Epithelial cell of esophagus (primary cell): ENCODE results near the gene TAGAP.

Experiments used
- DNase-seq: peaks from one replicate; pipeline ENCODE4 v3.0.0; 2010; ENCODE audit warnings: low read depth
- H3K4me3 ChIP-seq: 2 replicates; pipeline ENCODE4 v1.5.1; 2011; ENCODE audit warnings: mild to moderate bottlenecking, low read length, control low read depth
- TF ChIP-seq, protein P1 (sequence below): IDR thresholded peaks from 2 replicates; pipeline ENCODE4 v1.5.1; 2011; ENCODE audit warnings: low read depth, mild to moderate bottlenecking, low read length, control low read depth, inconsistent platforms; ENCODE audit not compliant: insufficient read depth; ENCODE audit errors: missing control alignments

TAGAP gene

DNA sequence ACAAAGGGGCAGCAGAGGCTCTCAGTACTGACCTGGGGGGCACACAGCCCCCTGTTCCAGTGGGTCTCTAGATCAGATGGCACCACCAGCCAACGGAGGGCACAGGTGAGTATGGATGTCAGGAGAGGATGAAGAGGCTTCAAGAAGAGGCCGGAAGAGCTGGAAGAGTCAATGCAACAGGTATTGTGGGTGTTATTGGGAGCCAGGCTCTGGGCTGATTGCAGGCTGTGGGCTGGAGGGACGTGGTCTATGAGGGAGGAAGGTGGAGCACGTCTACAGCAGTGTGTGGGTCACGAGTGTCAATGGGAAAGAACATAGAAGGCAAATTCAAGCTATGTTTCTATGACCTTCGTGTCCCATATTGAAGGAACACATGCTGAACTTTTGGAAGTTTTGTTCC lies 18.8 kb upstream of the TAGAP start:
- no peak for DNase-seq
- TF ChIP-seq, protein P1, sequence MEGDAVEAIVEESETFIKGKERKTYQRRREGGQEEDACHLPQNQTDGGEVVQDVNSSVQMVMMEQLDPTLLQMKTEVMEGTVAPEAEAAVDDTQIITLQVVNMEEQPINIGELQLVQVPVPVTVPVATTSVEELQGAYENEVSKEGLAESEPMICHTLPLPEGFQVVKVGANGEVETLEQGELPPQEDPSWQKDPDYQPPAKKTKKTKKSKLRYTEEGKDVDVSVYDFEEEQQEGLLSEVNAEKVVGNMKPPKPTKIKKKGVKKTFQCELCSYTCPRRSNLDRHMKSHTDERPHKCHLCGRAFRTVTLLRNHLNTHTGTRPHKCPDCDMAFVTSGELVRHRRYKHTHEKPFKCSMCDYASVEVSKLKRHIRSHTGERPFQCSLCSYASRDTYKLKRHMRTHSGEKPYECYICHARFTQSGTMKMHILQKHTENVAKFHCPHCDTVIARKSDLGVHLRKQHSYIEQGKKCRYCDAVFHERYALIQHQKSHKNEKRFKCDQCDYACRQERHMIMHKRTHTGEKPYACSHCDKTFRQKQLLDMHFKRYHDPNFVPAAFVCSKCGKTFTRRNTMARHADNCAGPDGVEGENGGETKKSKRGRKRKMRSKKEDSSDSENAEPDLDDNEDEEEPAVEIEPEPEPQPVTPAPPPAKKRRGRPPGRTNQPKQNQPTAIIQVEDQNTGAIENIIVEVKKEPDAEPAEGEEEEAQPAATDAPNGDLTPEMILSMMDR: no peak

DNA sequence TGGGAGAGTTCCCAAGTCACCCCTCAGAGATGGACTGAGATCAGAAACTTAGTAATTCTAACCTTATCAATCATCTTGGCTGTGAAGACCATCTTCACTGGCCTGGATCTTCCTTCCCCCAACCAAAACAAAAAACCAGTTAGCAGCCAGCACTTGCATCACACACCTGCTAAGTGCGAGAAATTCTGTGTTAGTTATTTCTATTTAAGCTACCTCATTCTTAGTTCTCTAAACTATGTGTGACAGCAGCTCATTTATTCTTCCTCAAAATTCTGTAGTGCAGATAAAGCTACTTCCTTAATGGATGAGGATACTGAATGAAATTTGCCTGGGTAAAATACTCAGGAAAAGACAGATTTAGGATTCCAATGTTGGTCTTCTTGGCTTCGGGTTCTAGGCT lies 18.2 kb upstream of the TAGAP start:
- DNase-seq: no peak
- TF ChIP-seq, protein P1: no peak
- no peak overlapping the region for H3K4me3 ChIP-seq

More for the DNA sequence above, 18.8 kb upstream of the TAGAP start:
- no peak overlapping the region for H3K4me3 ChIP-seq

DNA sequence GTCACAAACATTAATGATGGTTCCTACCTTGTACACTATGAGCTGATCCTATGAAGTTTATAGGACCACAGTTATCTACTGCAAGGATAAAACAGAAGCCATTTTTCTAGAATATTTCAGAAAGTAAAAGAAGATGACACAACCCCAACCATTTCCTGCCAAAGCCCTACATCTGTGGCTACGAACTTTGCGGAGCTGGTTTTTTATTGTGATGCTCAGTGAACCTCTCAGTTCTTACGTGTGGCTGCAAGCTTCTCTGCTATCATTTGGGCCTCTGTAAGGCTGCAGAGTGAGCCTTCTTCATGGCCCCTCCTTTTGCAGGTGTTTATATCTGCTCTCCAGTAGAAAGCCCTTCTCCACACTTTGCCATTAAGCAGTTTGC lies 17.8 kb upstream of the TAGAP start:
- DNase-seq: no peak
- TF ChIP-seq, protein P1: no peak
- no peak overlapping the region for H3K4me3 ChIP-seq

DNA sequence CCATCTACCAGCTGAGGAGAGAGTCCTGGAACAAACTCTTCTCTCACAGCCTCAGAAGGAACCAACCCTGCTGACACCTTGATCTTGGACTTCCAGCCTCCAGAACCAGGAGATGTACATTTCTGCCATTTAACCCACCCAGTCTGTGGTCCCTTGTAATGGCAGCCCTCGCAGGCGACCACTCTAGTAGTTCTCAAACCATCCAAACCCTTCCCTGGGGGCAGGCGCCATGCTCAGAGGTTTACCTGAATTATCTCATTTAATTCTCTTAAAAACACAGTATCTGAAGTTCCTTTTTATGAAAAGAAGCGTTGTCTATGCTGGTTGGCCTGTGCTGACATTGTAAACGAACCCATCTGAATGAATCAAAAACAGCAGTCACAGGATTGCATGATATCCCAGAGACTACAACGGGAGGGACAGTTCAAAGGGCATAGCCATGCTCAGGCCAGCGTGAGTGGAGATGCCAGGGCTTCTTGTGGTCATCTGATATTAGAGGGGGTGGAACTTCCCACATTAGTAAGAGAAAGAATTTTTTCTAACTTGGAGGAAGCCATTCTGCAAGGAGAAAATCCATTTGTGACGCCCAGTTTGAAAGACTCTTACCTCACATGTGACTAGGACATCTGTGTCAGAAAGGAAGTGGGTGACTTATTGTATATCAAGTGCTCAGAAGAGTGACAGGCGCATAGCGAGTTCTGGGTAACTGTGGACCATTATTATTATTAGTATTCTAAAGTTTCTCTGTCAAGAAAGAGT lies 17.2 kb upstream of the TAGAP start:
- TF ChIP-seq, protein P1: no peak
- no peak for DNase-seq
- no peak overlapping the region for H3K4me3 ChIP-seq

DNA sequence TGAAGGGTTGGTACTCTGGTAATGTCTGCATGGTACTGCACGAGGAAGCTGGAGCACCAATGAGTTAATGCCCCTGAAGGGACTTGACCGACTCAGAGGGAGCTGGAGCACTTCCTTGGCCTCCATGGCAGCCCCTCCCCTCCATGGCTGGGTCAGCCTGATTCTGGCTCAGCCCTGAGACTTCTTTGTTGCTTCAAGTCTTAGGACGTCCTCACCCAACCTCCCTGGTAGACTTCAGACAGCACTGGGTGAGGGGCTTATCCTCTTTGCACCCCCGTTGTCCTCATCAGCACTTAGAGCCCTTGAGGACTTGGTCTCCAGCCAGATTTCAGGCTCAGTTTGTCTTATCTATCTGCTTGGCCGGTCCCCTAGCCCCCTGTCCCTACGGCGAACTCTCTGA lies 16.4 kb upstream of the TAGAP start:
- no peak overlapping the region for H3K4me3 ChIP-seq
- DNase-seq: no peak
- TF ChIP-seq, protein P1: no peak

DNA sequence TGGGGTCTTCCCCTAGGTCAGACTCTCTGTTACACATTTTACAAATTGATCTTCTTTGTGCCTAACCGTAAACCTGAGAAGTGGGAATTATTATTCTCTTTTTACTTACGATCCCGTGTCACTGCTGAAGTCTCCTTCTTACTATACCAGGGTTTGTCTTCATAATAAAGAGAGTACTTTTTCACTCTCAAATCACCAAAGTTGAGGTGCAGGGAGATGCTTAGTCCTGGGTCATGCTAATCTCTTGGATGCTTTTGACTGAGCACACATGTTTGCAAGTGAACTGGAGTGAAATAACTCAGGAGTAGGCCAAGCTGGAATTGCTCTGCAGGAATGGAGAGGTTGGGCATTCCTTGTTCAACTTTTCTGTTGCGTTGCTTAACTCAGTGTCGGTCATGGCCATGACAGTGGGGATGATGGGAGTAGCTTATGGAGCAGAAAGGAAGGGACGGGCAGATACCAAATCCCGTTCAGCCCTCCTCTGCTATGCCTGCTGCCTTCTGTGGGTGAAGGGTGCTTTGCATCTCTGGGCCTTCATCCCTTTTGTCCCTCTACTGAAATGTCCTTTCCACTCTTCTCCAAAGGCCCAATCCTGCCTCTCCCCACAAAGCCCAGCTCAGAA lies 15.2 kb upstream of the TAGAP start:
- H3K4me3 ChIP-seq: no peak overlapping the region
- TF ChIP-seq, protein P1: no peak
- no peak for DNase-seq
